Psoas muscle (tissue), 8 donors: ENCODE measurements around the gene MDH2. TPM values are rescaled to one million over a fixed set of nuclear protein-coding genes. Genes with fewer than 3 reads are reported as not detected.
"Not testable (repeated sequence)": the region's sequence is repeated elsewhere in the genome, so short reads cannot be mapped to it uniquely, and the experiment has no call there.

Experiments used
- ATAC-seq, 4 donors: fragments of 200-7000 bp; cut with Tn5 transposase; one replicate each; pipeline ENCODE4 v1.9.1; 2020; ENCODE audit warnings: moderate library complexity in 3 of 4, mild to moderate bottlenecking in 2 of 4
- DNase-seq, 2 donors: peaks; one replicate each; pipeline ENCODE4 v3.0.0-alpha.2; 2020
- H3K27ac ChIP-seq: fragments of 200-600 bp; one replicate; pipeline ENCODE4 v1.8.0; 2022
- H3K27me3 ChIP-seq, 3 donors: fragments of 200-600 bp in 1 of 3; one replicate each; pipeline versions ENCODE4 v1.6.1 to v1.8.0; 2013 to 2022; ENCODE audit warnings: low read length in 2 of 3, mild to moderate bottlenecking in 2 of 3, moderate library complexity in 1 of 3; ENCODE audit not compliant: insufficient read depth in 3 of 3
- H3K36me3 ChIP-seq, 2 donors: fragments of 200-600 bp in 1 of 2; one replicate each; pipeline versions ENCODE4 v1.6.1 to v1.8.0; 2013 to 2022; ENCODE audit warnings: low read depth in 1 of 2, mild to moderate bottlenecking in 1 of 2, moderate library complexity in 1 of 2; ENCODE audit not compliant: insufficient read depth in 1 of 2
- H3K4me1 ChIP-seq: fragments of 200-600 bp; one replicate; pipeline ENCODE4 v1.8.0; 2022
- H3K4me3 ChIP-seq: fragments of 200-600 bp; one replicate; pipeline ENCODE4 v1.8.0; 2022; ENCODE audit warnings: mild to moderate bottlenecking
- H3K9me3 ChIP-seq: fragments of 200-600 bp; one replicate; pipeline ENCODE4 v1.8.0; 2022
- CTCF ChIP-seq: fragments of 200-600 bp; IDR thresholded peaks from one replicate; pipeline ENCODE4 v1.8.0; 2022; ENCODE audit warnings: antibody characterized with exemption
- WGBS, 3 donors: extraction: QIAGEN DNeasy Blood & Tissue Kit; methylation state at CpG; one replicate each; pipeline versions ENCODE4 v1.1.6 to v1.1.7; 2013; 5-methylcytosine and 5-hydroxymethylcytosine counted together
- intact Hi-C, 2 donors: fragments of 100-400 bp; cut with DNase I; formaldehyde crosslinking; loops; one replicate each; pipeline versions ENCODE4 v1.11.0 to v1.14.2; 2022
- polyA plus RNA-seq, 3 donors: library from polyadenylated mRNA; stranded (reverse); fragments of 200-250 nt; gene quantifications; one replicate each; pipeline ENCODE4 v1.2.3, GENCODE V29; 2013
- total RNA-seq, 4 donors: library from RNA; stranded (reverse); fragmentation: NEBNext Ultra II Directional in 2 of 4; extraction: Animal tissue kit (Norgen Biotek cat#: 25700) in 2 of 4; gene quantifications; one replicate each; pipeline versions ENCODE4 v1.2.1 to v1.2.4, GENCODE V29; 2021 to 2023
- donor health status: healthy with polysubstance abuse.
- donor health status: DM: no; HTN: no; CAD: no; lungs with moderate emphysema.
- donor health status: Bipolar disorder and iron deficiency.
- donor health status: healthy.
- donor health status: DM: yes; HTN: yes; CAD: no.
- donor health status: DM: no; HTN: no; CAD: no.
- donor health status: DM: no; HTN: no; CAD: no.
- donor health status: DM: yes; HTN: yes; CAD: no.

MDH2 gene
- total and polyA plus RNA-seq, 7 donors, result 385 to 621 (median 483) TPM

GRCh38 chr7:76023002-76023401, 24.9 kb upstream of the MDH2 start:
- no peak for ATAC-seq
- H3K27me3 ChIP-seq, result no peaks in the 10 kb centered on the region
- H3K9me3 ChIP-seq, result no peaks in the 10 kb centered on the region
- WGBS, 3 donors, result 46 to 51% (median 50%) methylated on average over 4 of the region's 4 CpGs
- H3K4me1 ChIP-seq, result no peaks in the 10 kb centered on the region
- intact Hi-C loops, result loop anchor here in 1 of 2 donors (10.0 kb wide), 1 partner anchor 488 kb away; no protein-coding TSS in a partner anchor
- H3K4me3 ChIP-seq, result no peak overlapping the region
- no peak overlapping the region for H3K27ac ChIP-seq
- no peak for TF ChIP-seq CTCF
- H3K36me3 ChIP-seq, result peaks cover 0 to 44% of the 10 kb centered on the region in 2 donors
- no peak for DNase-seq

DNA sequence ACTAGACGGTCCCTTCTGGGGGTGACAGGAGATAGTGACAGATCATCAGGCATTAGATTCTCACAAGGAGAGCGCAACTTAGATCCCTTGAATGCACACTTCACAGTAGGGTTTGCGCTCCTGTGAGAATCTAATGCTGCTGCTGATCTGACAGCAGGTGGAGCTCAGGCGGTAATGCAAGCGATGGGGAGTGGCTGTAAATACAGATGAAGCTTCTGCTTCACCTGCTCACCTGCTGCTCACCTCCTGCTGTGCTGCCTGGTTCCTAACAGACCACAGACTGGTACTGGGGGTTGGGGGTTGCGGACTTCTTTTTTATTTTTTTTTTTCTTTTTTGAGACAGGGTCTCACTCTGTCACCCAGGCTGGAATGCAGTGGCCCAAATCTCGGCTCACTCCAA, 18.2 kb upstream of the MDH2 start:
- H3K4me1 ChIP-seq, H3K27me3 ChIP-seq, DNase-seq, ATAC-seq, H3K27ac ChIP-seq, H3K4me3 ChIP-seq, H3K9me3 ChIP-seq: not testable (repeated sequence)
- H3K36me3 ChIP-seq, result peaks cover 4 to 39% of the 10 kb centered on the region in 2 donors
- WGBS, 3 donors, result 96% methylated on average over 7 of the region's 7 CpGs
- intact Hi-C loops, result loop anchor here in 1 of 2 donors (10.0 kb wide), 1 partner anchor 495 kb away; no protein-coding TSS in a partner anchor

DNA sequence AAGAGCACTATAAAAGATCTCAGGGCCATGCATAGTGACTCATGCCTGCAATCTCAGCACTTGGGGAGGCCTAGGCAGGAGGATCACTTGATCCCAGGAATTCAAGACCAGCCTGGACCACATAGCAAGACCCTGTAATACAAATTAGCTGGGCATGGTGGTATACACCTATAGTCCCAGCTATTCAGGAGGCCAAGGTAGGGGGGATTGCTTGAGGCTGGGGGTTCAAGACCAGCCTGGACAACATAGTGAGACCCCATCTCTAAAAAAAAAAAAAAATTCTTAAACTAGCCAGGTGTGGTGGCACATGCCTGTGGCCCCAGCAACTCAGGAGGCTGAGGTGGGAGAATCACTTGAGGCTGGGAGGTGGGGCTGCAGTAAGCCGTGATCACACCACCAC, 15.9 kb upstream of the MDH2 start:
- no peak for ATAC-seq
- TF ChIP-seq CTCF, result no peak
- WGBS, 3 donors, result 86 to 100% (median 93%) methylated on average over 1 of the region's 1 CpG
- Histone ChIP-seq H3K27ac (no peak overlapping the region), H3K27me3 (no peaks in the 10 kb centered on the region), H3K4me1 (peaks cover under 1% of the 10 kb centered on the region), H3K4me3 (no peak overlapping the region), H3K36me3 (peaks cover 4 to 33% of the 10 kb centered on the region in 2 donors), H3K9me3 (no peaks in the 10 kb centered on the region)
- DNase-seq, result no peak
- intact Hi-C loops, result no loop called here

GRCh38 chr7:76037310-76037709, 10.6 kb upstream of the MDH2 start:
- Histone ChIP-seq H3K27ac (peak overlapping the region; percentile 61), H3K4me1 (peaks cover 11% of the 10 kb centered on the region), H3K36me3 (peaks cover 0 to 17% of the 10 kb centered on the region in 2 donors), H3K4me3 (no peak overlapping the region), H3K27me3 (no peaks in the 10 kb centered on the region), H3K9me3 (no peaks in the 10 kb centered on the region)
- peak; percentile 92 to 94 (median 94) for ATAC-seq
- WGBS, 3 donors, result 53 to 61% (median 57%) methylated on average over 5 of the region's 5 CpGs
- intact Hi-C loops, result no loop called here
- no peak for TF ChIP-seq CTCF
- peak; percentile 75 to 83 for DNase-seq

DNA sequence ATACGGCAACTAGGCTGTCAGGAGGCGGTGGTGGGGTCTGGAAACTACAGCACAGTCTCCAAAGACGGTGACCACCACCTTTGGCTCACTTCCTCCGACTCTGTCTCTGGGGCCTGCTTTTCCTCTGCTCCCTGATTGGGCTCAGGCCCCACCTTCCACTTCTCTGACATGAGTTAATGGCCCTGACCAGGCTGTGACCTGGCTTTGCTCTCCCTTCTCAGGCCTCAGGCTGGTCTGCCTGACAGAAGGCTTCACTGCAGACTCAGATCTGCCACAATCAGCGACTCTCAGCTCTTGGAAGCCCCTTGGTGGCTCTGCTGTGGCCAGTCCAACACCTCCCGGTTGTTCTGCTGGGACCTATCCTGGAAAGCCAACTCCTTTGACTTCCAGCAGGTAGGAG, 7.8 kb upstream of the MDH2 start:
- DNase-seq, result no peak
- no peak overlapping the region for H3K27ac ChIP-seq
- no peaks in the 10 kb centered on the region for H3K9me3 ChIP-seq
- intact Hi-C loops, result no loop called here
- H3K36me3 ChIP-seq, result peaks cover 0 to 17% of the 10 kb centered on the region in 2 donors
- H3K4me3 ChIP-seq, result no peak overlapping the region
- no peaks in the 10 kb centered on the region for H3K27me3 ChIP-seq
- no peak for ATAC-seq
- 79 to 86% (median 83%) methylated on average over 6 of the region's 6 CpGs for WGBS, 3 donors
- no peak for TF ChIP-seq CTCF
- H3K4me1 ChIP-seq, result peaks cover 11% of the 10 kb centered on the region
